Measurements from ENCODE around the gene USP53. TPM values are rescaled to one million over a fixed set of nuclear protein-coding genes. Genes with fewer than 3 reads are reported as not detected.
"Not testable (repeated sequence)": the region's sequence is repeated elsewhere in the genome, so short reads cannot be mapped to it uniquely, and the experiment has no call there.

The USP53 gene
- total RNA-seq, 5 donors from 2014 or later (not counting 1 experiment from before 2014, with no cell fraction given), result 17.3 to 26.4 (median 21.2) TPM

- no peak overlapping the region for H3K4me3 ChIP-seq (ENCODE audit: control insufficient read depth in 1 of 2, extremely low read depth in 1 of 2, low read length in 1 of 2)
- ATAC-seq (replicated peaks in 1 of 4) (no peak), DNase-seq (no peak)
- H3K9me3 ChIP-seq, result no peaks in the 10 kb centered on the region
- Mint-ChIP-seq H3K27ac (no peak overlapping the region), H3K4me1 (no peaks in the 10 kb centered on the region), H3K9me3 (no peaks in the 10 kb centered on the region), H3K4me3 (no peak overlapping the region), H3K27me3 (no peaks in the 10 kb centered on the region), H3K36me3 (peaks cover 35% of the 10 kb centered on the region)
- ChIA-PET CTCF (no interaction called here), POLR2A (no interaction called here)
- peaks cover 6 to 22% of the 10 kb centered on the region in 2 donors for H3K36me3 ChIP-seq (ENCODE audit: control insufficient read depth in 2 of 2, extremely low read depth in 1 of 2, insufficient read depth in 1 of 2, low read length in 1 of 2)
- no peaks in the 10 kb centered on the region for H3K4me1 ChIP-seq (ENCODE audit: control insufficient read depth in 1 of 2, extremely low read depth in 1 of 2, insufficient read depth in 2 of 2, low read length in 2 of 2)
- no peak overlapping the region for H3K27ac ChIP-seq (ENCODE audit: low read length)
- no peaks in the 10 kb centered on the region for H3K27me3 ChIP-seq (replicated peaks in 1 of 2; ENCODE audit: control insufficient read depth in 2 of 2, extremely low read depth in 1 of 2, insufficient read depth in 2 of 2, low read length in 1 of 2)
Observed at GRCh38 chr4:119244832-119245231, 32.3 kb downstream of the USP53 start.

GRCh38 chr4:119246177-119246733 lies 33.7 kb downstream of the USP53 start:
- H3K27me3 ChIP-seq (replicated peaks in 1 of 2; ENCODE audit: control insufficient read depth in 2 of 2, extremely low read depth in 1 of 2, insufficient read depth in 2 of 2, low read length in 1 of 2), result no peaks in the 10 kb centered on the region
- 86% methylated on average over 3 of the region's 5 CpGs for WGBS (ENCODE audit: insufficient coverage)
- peaks cover 6 to 24% of the 10 kb centered on the region in 2 donors for H3K36me3 ChIP-seq (ENCODE audit: control insufficient read depth in 2 of 2, extremely low read depth in 1 of 2, insufficient read depth in 1 of 2, low read length in 1 of 2)
- ChIA-PET POLR2A (no interaction called here), CTCF (no interaction called here)
- no peaks in the 10 kb centered on the region for H3K9me3 ChIP-seq
- no peak overlapping the region for H3K27ac ChIP-seq (ENCODE audit: low read length)
- no peaks in the 10 kb centered on the region for H3K4me1 Mint-ChIP-seq
- H3K4me1 ChIP-seq (ENCODE audit: control insufficient read depth in 1 of 2, extremely low read depth in 1 of 2, insufficient read depth in 2 of 2, low read length in 2 of 2), result no peaks in the 10 kb centered on the region
- no peak overlapping the region for H3K4me3 Mint-ChIP-seq
- peaks cover 0 to 3% (median 0%) of the 10 kb centered on the region in 3 donors for H3K9me3 Mint-ChIP-seq
- no peak for ATAC-seq (replicated peaks in 1 of 4)
- H3K4me3 ChIP-seq (ENCODE audit: control insufficient read depth in 1 of 2, extremely low read depth in 1 of 2, low read length in 1 of 2), result no peak overlapping the region
- peaks cover 38% of the 10 kb centered on the region for H3K36me3 Mint-ChIP-seq
- H3K27me3 Mint-ChIP-seq, result no peaks in the 10 kb centered on the region
- no peak overlapping the region for H3K27ac Mint-ChIP-seq
- no peak for DNase-seq

- H3K36me3 Mint-ChIP-seq, result peaks cover 68% of the 10 kb centered on the region
- H3K9me3 ChIP-seq; ATAC-seq (replicated peaks in 1 of 4); H3K4me3 Mint-ChIP-seq; H3K27me3 Mint-ChIP-seq; H3K4me3 ChIP-seq (ENCODE audit: control insufficient read depth in 1 of 2, extremely low read depth in 1 of 2, low read length in 1 of 2); H3K4me1 Mint-ChIP-seq; H3K27ac ChIP-seq (ENCODE audit: low read length); POLR2A ChIA-PET; DNase-seq; H3K27ac Mint-ChIP-seq; H3K27me3 ChIP-seq (replicated peaks in 1 of 2; ENCODE audit: control insufficient read depth in 2 of 2, extremely low read depth in 1 of 2, insufficient read depth in 2 of 2, low read length in 1 of 2); H3K4me1 ChIP-seq (ENCODE audit: control insufficient read depth in 1 of 2, extremely low read depth in 1 of 2, insufficient read depth in 2 of 2, low read length in 2 of 2); CTCF ChIA-PET: not testable (repeated sequence)
- H3K9me3 Mint-ChIP-seq, result peaks cover 0 to 14% (median 10%) of the 10 kb centered on the region in 3 donors
- peaks cover 6 to 36% of the 10 kb centered on the region in 2 donors for H3K36me3 ChIP-seq (ENCODE audit: control insufficient read depth in 2 of 2, extremely low read depth in 1 of 2, insufficient read depth in 1 of 2, low read length in 1 of 2)
- no CpG with 5 or more reads among the region's 2 CpGs for WGBS (ENCODE audit: insufficient coverage)
Observed at GRCh38 chr4:119251037-119251436, 38.5 kb downstream of the USP53 start.

- H3K36me3 Mint-ChIP-seq, result peaks cover 69% of the 10 kb centered on the region
Observed at GRCh38 chr4:119255223-119255622, 42.7 kb downstream of the USP53 start.

GRCh38 chr4:119260528-119260927 lies 48.0 kb downstream of the USP53 start:
- no peak for ATAC-seq (replicated peaks in 1 of 4)
- peaks cover 4 to 23% of the 10 kb centered on the region in 2 donors for H3K36me3 ChIP-seq (ENCODE audit: control insufficient read depth in 2 of 2, extremely low read depth in 1 of 2, insufficient read depth in 1 of 2, low read length in 1 of 2)
- no peaks in the 10 kb centered on the region for H3K4me1 Mint-ChIP-seq
- no peaks in the 10 kb centered on the region for H3K27me3 Mint-ChIP-seq
- POLR2A ChIA-PET, result no interaction called here
- H3K27ac ChIP-seq (ENCODE audit: low read length), result no peak overlapping the region
- no peaks in the 10 kb centered on the region for H3K4me1 ChIP-seq (ENCODE audit: control insufficient read depth in 1 of 2, extremely low read depth in 1 of 2, insufficient read depth in 2 of 2, low read length in 2 of 2)
- CTCF ChIA-PET, result no interaction called here
- no peak overlapping the region for H3K27ac Mint-ChIP-seq
- H3K9me3 ChIP-seq, result no peaks in the 10 kb centered on the region
- DNase-seq, result no peak
- no peak overlapping the region for H3K4me3 ChIP-seq (ENCODE audit: control insufficient read depth in 1 of 2, extremely low read depth in 1 of 2, low read length in 1 of 2)
- H3K27me3 ChIP-seq (replicated peaks in 1 of 2; ENCODE audit: control insufficient read depth in 2 of 2, extremely low read depth in 1 of 2, insufficient read depth in 2 of 2, low read length in 1 of 2), result no peaks in the 10 kb centered on the region
- peaks cover 44% of the 10 kb centered on the region for H3K36me3 Mint-ChIP-seq
- no CpG with 5 or more reads among the region's 6 CpGs for WGBS (ENCODE audit: insufficient coverage)
- H3K4me3 Mint-ChIP-seq, result no peak overlapping the region
- no peaks in the 10 kb centered on the region for H3K9me3 Mint-ChIP-seq

More at GRCh38 chr4:119255223-119255622, 42.7 kb downstream of the USP53 start:
- WGBS (ENCODE audit: insufficient coverage), result 98% methylated on average over 3 of the region's 10 CpGs
- H3K27ac Mint-ChIP-seq; H3K4me3 ChIP-seq (ENCODE audit: control insufficient read depth in 1 of 2, extremely low read depth in 1 of 2, low read length in 1 of 2); H3K4me3 Mint-ChIP-seq; H3K27me3 ChIP-seq (replicated peaks in 1 of 2; ENCODE audit: control insufficient read depth in 2 of 2, extremely low read depth in 1 of 2, insufficient read depth in 2 of 2, low read length in 1 of 2); CTCF ChIA-PET; H3K9me3 ChIP-seq; ATAC-seq (replicated peaks in 1 of 4); POLR2A ChIA-PET; DNase-seq; H3K27me3 Mint-ChIP-seq; H3K4me1 ChIP-seq (ENCODE audit: control insufficient read depth in 1 of 2, extremely low read depth in 1 of 2, insufficient read depth in 2 of 2, low read length in 2 of 2); H3K27ac ChIP-seq (ENCODE audit: low read length); H3K4me1 Mint-ChIP-seq: not testable (repeated sequence)
- H3K36me3 ChIP-seq (ENCODE audit: control insufficient read depth in 2 of 2, extremely low read depth in 1 of 2, insufficient read depth in 1 of 2, low read length in 1 of 2), result peaks cover 4 to 30% of the 10 kb centered on the region in 2 donors
- peaks cover 0 to 14% (median 10%) of the 10 kb centered on the region in 3 donors for H3K9me3 Mint-ChIP-seq

GRCh38 chr4:119261986-119262385 lies 49.5 kb downstream of the USP53 start:
- Mint-ChIP-seq H3K4me1 (peaks cover 0 to 6% (median 6%) of the 10 kb centered on the region in 3 donors), H3K27me3 (no peaks in the 10 kb centered on the region), H3K27ac (no peak overlapping the region), H3K36me3 (peaks cover 53% of the 10 kb centered on the region), H3K4me3 (no peak overlapping the region), H3K9me3 (peaks cover 0 to 7% (median 0%) of the 10 kb centered on the region in 3 donors)
- no peak for DNase-seq
- Histone ChIP-seq H3K36me3 (ENCODE audit: control insufficient read depth in 2 of 2, extremely low read depth in 1 of 2, insufficient read depth in 1 of 2, low read length in 1 of 2) (peaks cover under 1 to 12% of the 10 kb centered on the region in 2 donors), H3K4me1 (ENCODE audit: control insufficient read depth in 1 of 2, extremely low read depth in 1 of 2, insufficient read depth in 2 of 2, low read length in 2 of 2) (no peaks in the 10 kb centered on the region), H3K27me3 (replicated peaks in 1 of 2; ENCODE audit: control insufficient read depth in 2 of 2, extremely low read depth in 1 of 2, insufficient read depth in 2 of 2, low read length in 1 of 2) (no peaks in the 10 kb centered on the region), H3K27ac (ENCODE audit: low read length) (no peak overlapping the region), H3K4me3 (ENCODE audit: control insufficient read depth in 1 of 2, extremely low read depth in 1 of 2, low read length in 1 of 2) (no peak overlapping the region), H3K9me3 (no peaks in the 10 kb centered on the region)
- ChIA-PET POLR2A (interaction anchor here in 1 of 2 donors (0.6 kb wide), 1 partner anchor 10 kb away, joined by 3 read pairs; no protein-coding TSS in a partner anchor), CTCF (no interaction called here)
- no CpG with 5 or more reads among the region's 1 CpG for WGBS (ENCODE audit: insufficient coverage)
- ATAC-seq (replicated peaks in 1 of 4), result no peak

- Mint-ChIP-seq H3K36me3 (peaks cover 46% of the 10 kb centered on the region), H3K9me3 (peaks cover 0 to 7% (median 0%) of the 10 kb centered on the region in 3 donors), H3K27ac (no peak overlapping the region), H3K4me3 (no peak overlapping the region), H3K27me3 (no peaks in the 10 kb centered on the region), H3K4me1 (peaks cover 0 to 6% (median 6%) of the 10 kb centered on the region in 3 donors)
- DNase-seq (no peak), ATAC-seq (replicated peaks in 1 of 4) (no peak)
- Histone ChIP-seq H3K36me3 (ENCODE audit: control insufficient read depth in 2 of 2, extremely low read depth in 1 of 2, insufficient read depth in 1 of 2, low read length in 1 of 2) (peaks cover 0 to 8% of the 10 kb centered on the region in 2 donors), H3K4me1 (ENCODE audit: control insufficient read depth in 1 of 2, extremely low read depth in 1 of 2, insufficient read depth in 2 of 2, low read length in 2 of 2) (no peaks in the 10 kb centered on the region), H3K9me3 (no peaks in the 10 kb centered on the region), H3K27me3 (replicated peaks in 1 of 2; ENCODE audit: control insufficient read depth in 2 of 2, extremely low read depth in 1 of 2, insufficient read depth in 2 of 2, low read length in 1 of 2) (no peaks in the 10 kb centered on the region), H3K27ac (ENCODE audit: low read length) (no peak overlapping the region), H3K4me3 (ENCODE audit: control insufficient read depth in 1 of 2, extremely low read depth in 1 of 2, low read length in 1 of 2) (no peak overlapping the region)
- WGBS (ENCODE audit: insufficient coverage), result no CpG with 5 or more reads among the region's 1 CpG
- CTCF ChIA-PET, result no interaction called here
- POLR2A ChIA-PET, result no interaction called here
Observed at GRCh38 chr4:119264743-119265142, 52.2 kb downstream of the USP53 start.

Measured in T-cell (primary cell).